Kidney (tissue), 14 donors: ENCODE measurements around the gene HINFP. TPM values are rescaled to one million over a fixed set of nuclear protein-coding genes. Genes with fewer than 3 reads are reported as not detected.

Experiments
- DNase-seq, 5 donors: peaks; one replicate each; pipeline ENCODE4 v3.0.0-alpha.2; 2013 to 2020
- FAIRE-seq: peaks from 2 replicates; lab custom pipeline; 2012; peaks lifted over from hg19 to GRCh38; lab: Jason Lieb, UNC
- H3K27ac ChIP-seq, 2 donors: one replicate each; pipeline ENCODE4 v1.7.0; 2013; ENCODE audit warnings: low read depth in 2 of 2, low read length in 2 of 2, inconsistent platforms in 1 of 2
- H3K27me3 ChIP-seq: one replicate; pipeline ENCODE4 v1.7.1; 2013; ENCODE audit warnings: low read length, inconsistent platforms; ENCODE audit not compliant: control insufficient read depth, insufficient read depth
- H3K36me3 ChIP-seq, 3 donors: one replicate each; pipeline versions ENCODE4 v1.7.0 to v1.7.1; 2013; ENCODE audit warnings: low read length in 3 of 3, control low read depth in 1 of 3, inconsistent platforms in 1 of 3; ENCODE audit not compliant: insufficient read depth in 3 of 3, control insufficient read depth in 2 of 3
- H3K4me1 ChIP-seq, 3 donors: one replicate each; pipeline versions ENCODE4 v1.7.0 to v1.7.1; 2013; ENCODE audit warnings: low read length in 3 of 3, inconsistent platforms in 1 of 3, low read depth in 1 of 3; ENCODE audit not compliant: control insufficient read depth in 2 of 3, insufficient read depth in 2 of 3
- H3K4me3 ChIP-seq, 3 donors: one replicate each; pipeline versions ENCODE4 v1.7.0 to v1.8.1; 2013; ENCODE audit warnings: low read length in 3 of 3, control low read depth in 1 of 3, inconsistent platforms in 1 of 3
- H3K9ac ChIP-seq, 3 donors: one replicate each; pipeline versions ENCODE4 v1.7.0 to v1.7.1; 2013; ENCODE audit warnings: low read length in 3 of 3, control low read depth in 1 of 3, inconsistent platforms in 1 of 3
- H3K9me3 ChIP-seq, 3 donors: one replicate each; pipeline versions ENCODE4 v1.7.0 to v1.7.1; 2013; ENCODE audit warnings: low read length in 3 of 3, control low read depth in 1 of 3, inconsistent platforms in 1 of 3; ENCODE audit not compliant: control insufficient read depth in 2 of 3, insufficient read depth in 1 of 3
- intact Hi-C: fragments of 100-400 bp; cut with DNase I; formaldehyde crosslinking; loops from one replicate; pipeline ENCODE4 v1.11.1; 2022
- polyA plus RNA-seq: library from polyadenylated mRNA; stranded (reverse); fragments of 350-450 nt; fragmentation: Illumina TruSeq; extraction: RNeasy Lipid Tissue Mini Kit (QIAGEN cat#74804); gene quantifications from one replicate; pipeline ENCODE4 v1.2.3, GENCODE V29; 2014; ENCODE audit warnings: low read depth, low replicate concordance; ENCODE audit not compliant: insufficient read depth
- total RNA-seq: library from RNA; stranded (reverse); fragmentation: NEBNext Ultra II Directional; extraction: Animal tissue kit (Norgen Biotek cat#: 25700); gene quantifications from one replicate; pipeline ENCODE4 v1.2.1, GENCODE V29; 2021
- TF ChIP-seq, protein P1 (sequence below): IDR thresholded peaks from 3 replicates; pipeline ENCODE4 v1.5.1; 2012; ENCODE audit warnings: mild to moderate bottlenecking, moderate library complexity, borderline replicate concordance; ENCODE audit not compliant: insufficient read depth; ENCODE audit errors: extremely low read depth
- donor health status: control.
- donor health status: control.
- donor health status: control.
- donor health status: control.
- donor health status: control.
- donor health status: DM: yes; HTN: yes; CAD: no.
- donor health status: Normal renal cell carcinoma (clear cell type).

Gene HINFP
- total and polyA plus RNA-seq, 2 donors from 2014 or later, result 14.5 to 29.1 TPM

DNA sequence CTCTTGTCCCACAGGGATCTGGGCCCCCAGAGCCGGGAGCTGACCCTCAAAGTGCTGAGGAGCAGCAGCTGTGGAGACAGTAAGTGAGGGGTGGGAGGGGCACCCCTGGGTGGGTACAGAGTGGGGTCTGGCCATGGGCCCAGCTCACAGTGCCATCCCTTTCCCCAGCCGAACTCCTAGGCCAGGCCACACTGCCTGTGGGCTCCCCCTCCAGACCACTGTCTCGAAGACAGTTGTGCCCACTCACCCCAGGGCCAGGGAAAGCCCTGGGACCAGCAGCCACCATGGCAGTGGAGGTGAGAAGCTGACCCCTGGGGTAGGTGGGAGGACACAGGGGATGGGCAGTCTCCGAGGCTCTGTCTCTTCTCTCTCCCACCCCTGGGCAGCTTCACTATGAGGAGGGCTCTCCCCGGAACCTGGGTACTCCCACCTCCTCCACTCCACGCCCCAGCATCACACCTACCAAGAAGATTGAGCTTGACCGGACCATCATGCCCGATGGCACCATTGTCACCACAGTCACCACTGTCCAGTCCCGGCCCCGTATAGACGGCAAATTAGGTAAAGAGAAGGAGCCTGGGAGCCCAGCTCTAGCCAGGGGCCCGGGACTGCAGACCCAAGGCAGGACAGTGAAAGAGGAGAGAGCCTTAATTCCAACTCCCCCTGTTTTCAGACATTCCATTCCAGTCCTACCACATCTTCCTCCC is 8.9 kb upstream of the HINFP start:
- FAIRE-seq (no peak), DNase-seq (peak in 1 of 5 donors; percentile 24)
- Histone ChIP-seq H3K4me1 (peaks cover 0 to 26% (median 14%) of the 10 kb centered on the region in 3 donors), H3K36me3 (peaks cover 0 to 28% (median 22%) of the 10 kb centered on the region in 3 donors), H3K4me3 (no peak overlapping the region), H3K27ac (no peak overlapping the region), H3K27me3 (no peaks in the 10 kb centered on the region), H3K9ac (no peak overlapping the region), H3K9me3 (no peaks in the 10 kb centered on the region)
- intact Hi-C loops, result no loop called here
- TF ChIP-seq, protein P1, sequence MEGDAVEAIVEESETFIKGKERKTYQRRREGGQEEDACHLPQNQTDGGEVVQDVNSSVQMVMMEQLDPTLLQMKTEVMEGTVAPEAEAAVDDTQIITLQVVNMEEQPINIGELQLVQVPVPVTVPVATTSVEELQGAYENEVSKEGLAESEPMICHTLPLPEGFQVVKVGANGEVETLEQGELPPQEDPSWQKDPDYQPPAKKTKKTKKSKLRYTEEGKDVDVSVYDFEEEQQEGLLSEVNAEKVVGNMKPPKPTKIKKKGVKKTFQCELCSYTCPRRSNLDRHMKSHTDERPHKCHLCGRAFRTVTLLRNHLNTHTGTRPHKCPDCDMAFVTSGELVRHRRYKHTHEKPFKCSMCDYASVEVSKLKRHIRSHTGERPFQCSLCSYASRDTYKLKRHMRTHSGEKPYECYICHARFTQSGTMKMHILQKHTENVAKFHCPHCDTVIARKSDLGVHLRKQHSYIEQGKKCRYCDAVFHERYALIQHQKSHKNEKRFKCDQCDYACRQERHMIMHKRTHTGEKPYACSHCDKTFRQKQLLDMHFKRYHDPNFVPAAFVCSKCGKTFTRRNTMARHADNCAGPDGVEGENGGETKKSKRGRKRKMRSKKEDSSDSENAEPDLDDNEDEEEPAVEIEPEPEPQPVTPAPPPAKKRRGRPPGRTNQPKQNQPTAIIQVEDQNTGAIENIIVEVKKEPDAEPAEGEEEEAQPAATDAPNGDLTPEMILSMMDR, result no peak

DNA sequence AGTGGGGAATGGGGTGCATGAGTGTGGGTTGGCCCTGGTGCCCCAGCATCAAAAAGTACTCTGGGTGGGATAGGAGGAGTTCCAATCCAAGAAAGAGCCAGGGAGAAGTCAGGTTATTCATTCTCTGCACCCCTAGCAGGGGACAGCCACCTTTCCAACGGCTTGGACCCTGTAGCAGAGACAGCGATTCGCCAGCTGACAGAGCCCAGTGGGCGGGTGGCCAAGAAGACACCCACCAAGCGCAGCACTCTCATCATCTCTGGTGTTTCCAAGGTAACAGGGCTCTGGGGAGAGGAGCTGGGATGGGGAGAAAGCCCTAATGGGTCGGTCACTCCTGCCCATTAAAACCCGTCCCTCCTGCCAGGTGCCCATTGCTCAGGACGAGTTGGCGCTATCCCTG is 7.7 kb upstream of the HINFP start:
- TF ChIP-seq, protein P1, result no peak
- Histone ChIP-seq H3K27ac (no peak overlapping the region), H3K9me3 (no peaks in the 10 kb centered on the region), H3K9ac (no peak overlapping the region), H3K4me1 (peaks cover 0 to 19% (median 8%) of the 10 kb centered on the region in 3 donors), H3K36me3 (peaks cover 0 to 28% (median 22%) of the 10 kb centered on the region in 3 donors), H3K27me3 (no peaks in the 10 kb centered on the region), H3K4me3 (no peak overlapping the region)
- no peak for FAIRE-seq
- DNase-seq, result no peak
- intact Hi-C loops, result no loop called here

DNA sequence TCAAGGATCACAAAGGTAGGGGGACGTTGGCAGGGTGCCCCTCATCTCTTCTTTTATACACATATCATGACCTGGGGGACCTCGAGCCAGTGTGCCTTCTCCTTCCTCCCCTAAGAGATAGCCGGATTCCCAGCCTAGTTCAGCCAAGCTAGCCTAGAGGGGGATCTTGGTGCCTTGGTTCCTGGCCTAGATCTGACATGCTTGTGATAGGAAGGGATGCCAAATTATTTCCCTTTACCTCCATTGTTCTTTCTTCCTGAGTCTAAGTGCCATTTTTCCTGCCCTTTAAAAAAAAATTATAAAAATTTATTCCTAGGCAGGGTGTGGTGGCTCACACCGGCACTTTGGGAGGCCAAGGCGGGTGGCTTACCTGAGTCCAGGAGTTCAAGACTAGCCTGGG is 7.0 kb upstream of the HINFP start:
- peaks cover 0 to 28% (median 22%) of the 10 kb centered on the region in 3 donors for H3K36me3 ChIP-seq
- FAIRE-seq, result no peak
- H3K9me3 ChIP-seq, result no peaks in the 10 kb centered on the region
- no peak for DNase-seq
- TF ChIP-seq, protein P1, result no peak
- H3K4me3 ChIP-seq, result no peak overlapping the region
- peaks cover 0 to 12% (median 4%) of the 10 kb centered on the region in 3 donors for H3K4me1 ChIP-seq
- H3K9ac ChIP-seq, result no peak overlapping the region
- intact Hi-C loops, result no loop called here
- H3K27ac ChIP-seq, result no peak overlapping the region
- H3K27me3 ChIP-seq, result no peaks in the 10 kb centered on the region
